RWPE2 (cell line): Measurements from ENCODE around the gene GSTP1.

Experiments
- ATAC-seq: fragments of 200-7000 bp; cut with Tn5 transposase; 3 replicates; pipeline ENCODE4 v1.9.1; 2021; ENCODE audit warnings: low read depth
- DNase-seq: peaks from one replicate; pipeline ENCODE4 v3.0.0-alpha.2; 2020; ENCODE audit warnings: low spot score
- H3K27ac ChIP-seq: fragments of 450-650 bp; 2 replicates; pipeline ENCODE4 v1.5.1; 2017; ENCODE audit warnings: mild to moderate bottlenecking; ENCODE audit not compliant: poor library complexity, severe bottlenecking
- H3K27me3 ChIP-seq: fragments of 250-450 bp; sonication (Bioruptor Pico); 2 replicates; pipeline ENCODE4 v1.5.1; 2021; ENCODE audit warnings: mild to moderate bottlenecking, moderate library complexity; ENCODE audit not compliant: insufficient read depth, poor library complexity, severe bottlenecking
- H3K36me3 ChIP-seq: fragments of 250-450 bp; sonication (Bioruptor Pico); 2 replicates; pipeline ENCODE4 v1.5.1; 2020; ENCODE audit warnings: low read depth, mild to moderate bottlenecking, moderate library complexity
- H3K4me1 ChIP-seq: fragments of 250-450 bp; sonication (Bioruptor Pico); 2 replicates; pipeline ENCODE4 v1.5.1; 2021; ENCODE audit warnings: mild to moderate bottlenecking, moderate library complexity; ENCODE audit not compliant: insufficient read depth, poor library complexity, severe bottlenecking
- H3K4me3 ChIP-seq: fragments of 250-450 bp; sonication (Bioruptor Pico); 2 replicates; pipeline ENCODE4 v1.5.1; 2021; ENCODE audit warnings: mild to moderate bottlenecking, moderate library complexity; ENCODE audit not compliant: severe bottlenecking
- H3K9me3 ChIP-seq: fragments of 250-450 bp; sonication (Bioruptor Pico); 2 replicates; pipeline ENCODE4 v1.5.1; 2021; ENCODE audit warnings: mild to moderate bottlenecking, moderate library complexity; ENCODE audit not compliant: severe bottlenecking
- TF ChIP-seq, protein P1 (sequence below): fragments of 450-650 bp; IDR thresholded peaks from one replicate; pipeline ENCODE4 v1.5.1; 2017; ENCODE audit warnings: mild to moderate bottlenecking, moderate library complexity; ENCODE audit not compliant: poor library complexity, severe bottlenecking

The GSTP1 gene

DNA sequence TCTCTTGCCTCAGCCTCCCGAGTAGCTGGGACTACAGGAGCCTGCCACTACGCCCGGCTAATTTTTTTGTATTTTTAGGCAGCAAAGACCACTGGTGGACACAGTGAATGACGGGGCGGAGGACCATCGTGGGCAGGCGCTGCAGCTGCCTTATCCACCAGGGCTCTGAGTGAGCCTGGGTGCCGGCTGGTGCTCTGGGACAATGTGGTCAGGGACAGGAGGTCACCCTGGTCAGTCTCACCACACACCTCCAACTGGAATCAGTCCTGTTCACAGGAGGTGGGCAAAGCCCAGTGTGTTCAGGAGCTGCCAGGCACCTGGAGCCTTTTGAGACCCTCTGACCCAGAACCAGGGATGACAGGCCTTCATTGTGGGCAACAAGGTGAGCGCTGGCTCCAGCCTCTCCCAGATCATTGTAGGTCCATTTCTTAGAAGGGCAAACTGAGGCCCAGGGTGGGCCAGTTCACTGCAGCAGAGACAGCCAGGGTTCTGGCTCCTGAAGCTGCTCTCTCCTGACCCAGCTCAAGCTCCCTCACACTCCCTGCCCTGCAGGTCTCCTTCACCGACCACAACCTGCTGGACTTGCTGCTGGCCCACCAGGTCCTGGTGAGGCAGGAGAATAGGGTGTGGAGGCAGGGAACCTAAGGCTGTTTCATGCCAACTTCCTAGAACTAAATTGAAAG lies 44.6 kb upstream of the GSTP1 start:
- DNase-seq (no peak), ATAC-seq (no peak)
- TF ChIP-seq, protein P1, sequence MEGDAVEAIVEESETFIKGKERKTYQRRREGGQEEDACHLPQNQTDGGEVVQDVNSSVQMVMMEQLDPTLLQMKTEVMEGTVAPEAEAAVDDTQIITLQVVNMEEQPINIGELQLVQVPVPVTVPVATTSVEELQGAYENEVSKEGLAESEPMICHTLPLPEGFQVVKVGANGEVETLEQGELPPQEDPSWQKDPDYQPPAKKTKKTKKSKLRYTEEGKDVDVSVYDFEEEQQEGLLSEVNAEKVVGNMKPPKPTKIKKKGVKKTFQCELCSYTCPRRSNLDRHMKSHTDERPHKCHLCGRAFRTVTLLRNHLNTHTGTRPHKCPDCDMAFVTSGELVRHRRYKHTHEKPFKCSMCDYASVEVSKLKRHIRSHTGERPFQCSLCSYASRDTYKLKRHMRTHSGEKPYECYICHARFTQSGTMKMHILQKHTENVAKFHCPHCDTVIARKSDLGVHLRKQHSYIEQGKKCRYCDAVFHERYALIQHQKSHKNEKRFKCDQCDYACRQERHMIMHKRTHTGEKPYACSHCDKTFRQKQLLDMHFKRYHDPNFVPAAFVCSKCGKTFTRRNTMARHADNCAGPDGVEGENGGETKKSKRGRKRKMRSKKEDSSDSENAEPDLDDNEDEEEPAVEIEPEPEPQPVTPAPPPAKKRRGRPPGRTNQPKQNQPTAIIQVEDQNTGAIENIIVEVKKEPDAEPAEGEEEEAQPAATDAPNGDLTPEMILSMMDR, result no peak
- Histone ChIP-seq H3K4me3 (no peak overlapping the region), H3K27ac (no peak overlapping the region), H3K9me3 (peaks cover 12% of the 10 kb centered on the region), H3K27me3 (no peaks in the 10 kb centered on the region), H3K36me3 (no peaks in the 10 kb centered on the region), H3K4me1 (no peaks in the 10 kb centered on the region)

DNA sequence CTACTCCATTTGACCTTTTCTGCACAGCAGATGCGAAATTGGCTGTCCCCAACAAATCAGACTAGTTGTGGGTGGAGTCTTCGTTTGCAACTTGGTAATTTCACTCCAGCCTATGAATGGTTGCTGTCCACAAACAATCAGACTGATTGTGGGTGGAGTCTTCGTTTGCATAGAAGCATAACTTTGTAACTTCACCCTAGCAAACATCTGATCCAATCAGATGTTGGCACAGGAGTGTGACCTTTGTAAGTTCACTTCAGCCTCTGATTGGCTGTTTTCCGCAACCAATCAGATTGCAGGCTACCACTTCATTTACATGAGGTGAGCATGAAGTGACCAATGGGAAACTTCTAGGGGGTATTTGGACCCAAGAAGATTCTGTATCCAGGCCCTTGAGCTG lies 44.1 kb upstream of the GSTP1 start:
- DNase-seq (no peak), ATAC-seq (no peak)
- TF ChIP-seq, protein P1, result no peak
- H3K36me3 ChIP-seq, result no peaks in the 10 kb centered on the region
- no peaks in the 10 kb centered on the region for H3K27me3 ChIP-seq
- peaks cover 7% of the 10 kb centered on the region for H3K9me3 ChIP-seq
- no peak overlapping the region for H3K4me3 ChIP-seq
- H3K27ac ChIP-seq, result no peak overlapping the region
- no peaks in the 10 kb centered on the region for H3K4me1 ChIP-seq

DNA sequence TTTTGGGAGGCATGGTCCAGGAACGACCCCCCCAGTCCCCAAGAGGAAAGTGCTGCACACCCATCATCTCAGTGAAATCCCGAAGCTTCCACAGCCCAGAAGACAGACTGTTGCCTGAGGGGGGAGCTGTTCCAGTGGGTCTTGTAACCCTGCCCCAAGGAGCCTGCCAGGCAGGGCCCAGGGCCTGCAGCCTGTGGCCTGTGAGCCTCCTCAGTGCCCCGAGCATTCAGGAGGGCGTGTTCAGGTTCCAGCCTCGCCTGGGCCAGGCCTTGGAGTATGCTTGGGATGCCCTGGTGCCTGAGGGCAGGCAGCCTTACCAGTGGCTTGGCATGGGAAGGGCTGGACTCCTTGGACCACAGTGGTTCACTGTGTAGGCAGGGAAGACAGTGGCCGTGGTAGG lies 42.4 kb upstream of the GSTP1 start:
- no peak for DNase-seq
- TF ChIP-seq, protein P1, result no peak
- no peak for ATAC-seq
- Histone ChIP-seq H3K36me3 (no peaks in the 10 kb centered on the region), H3K4me3 (no peak overlapping the region), H3K4me1 (no peaks in the 10 kb centered on the region), H3K9me3 (no peaks in the 10 kb centered on the region), H3K27ac (no peak overlapping the region), H3K27me3 (no peaks in the 10 kb centered on the region)

DNA sequence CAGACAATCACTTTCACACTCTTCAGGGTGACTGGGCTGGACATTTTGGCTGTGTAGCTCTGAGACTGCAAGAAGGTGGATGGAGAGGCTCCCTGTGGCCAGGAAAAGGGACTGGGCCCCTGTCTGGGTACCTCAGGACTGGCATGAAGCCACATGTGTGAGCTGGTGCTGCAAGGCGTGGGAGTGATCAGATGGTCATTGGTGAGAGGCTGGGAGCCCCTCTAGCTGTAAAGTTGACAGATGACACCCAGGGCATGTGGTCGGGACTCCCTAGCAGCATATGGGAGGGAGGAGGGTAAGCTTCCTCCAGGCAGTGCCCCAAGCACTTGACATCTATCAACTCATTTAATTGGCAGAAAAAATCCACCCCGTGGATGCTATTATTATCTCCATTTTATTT lies 41.4 kb upstream of the GSTP1 start:
- Histone ChIP-seq H3K27me3 (no peaks in the 10 kb centered on the region), H3K36me3 (no peaks in the 10 kb centered on the region), H3K27ac (no peak overlapping the region), H3K4me1 (no peaks in the 10 kb centered on the region), H3K9me3 (no peaks in the 10 kb centered on the region), H3K4me3 (no peak overlapping the region)
- ATAC-seq, result no peak
- TF ChIP-seq, protein P1, result no peak
- no peak for DNase-seq

DNA sequence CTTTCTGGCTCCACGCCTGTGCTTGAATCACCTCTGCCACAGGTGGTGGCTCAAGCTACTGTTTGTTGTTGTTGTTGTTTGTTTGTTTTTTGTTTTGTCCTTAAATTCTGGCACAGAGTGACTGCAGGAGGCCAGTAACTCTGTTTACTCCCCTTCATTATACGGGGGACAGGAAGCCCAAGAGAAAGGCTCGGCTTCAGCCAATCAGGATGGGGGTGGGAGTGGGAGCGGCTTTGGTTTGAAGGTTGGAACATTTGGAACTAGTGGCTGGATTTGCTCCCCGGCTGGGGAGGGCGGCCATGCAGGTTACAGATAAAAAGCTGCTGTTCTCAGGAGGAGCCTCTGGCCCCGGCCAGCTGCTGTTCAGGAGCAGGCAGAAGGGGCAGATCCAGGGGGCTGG lies 40.6 kb upstream of the GSTP1 start:
- Histone ChIP-seq H3K4me3 (no peak overlapping the region), H3K27ac (no peak overlapping the region), H3K36me3 (no peaks in the 10 kb centered on the region), H3K9me3 (no peaks in the 10 kb centered on the region), H3K4me1 (no peaks in the 10 kb centered on the region), H3K27me3 (no peaks in the 10 kb centered on the region)
- TF ChIP-seq, protein P1, result no peak
- DNase-seq, result no peak
- no peak for ATAC-seq
